ENCODE measurements around the gene GBA3.

- TF ChIP-seq, protein P1, sequence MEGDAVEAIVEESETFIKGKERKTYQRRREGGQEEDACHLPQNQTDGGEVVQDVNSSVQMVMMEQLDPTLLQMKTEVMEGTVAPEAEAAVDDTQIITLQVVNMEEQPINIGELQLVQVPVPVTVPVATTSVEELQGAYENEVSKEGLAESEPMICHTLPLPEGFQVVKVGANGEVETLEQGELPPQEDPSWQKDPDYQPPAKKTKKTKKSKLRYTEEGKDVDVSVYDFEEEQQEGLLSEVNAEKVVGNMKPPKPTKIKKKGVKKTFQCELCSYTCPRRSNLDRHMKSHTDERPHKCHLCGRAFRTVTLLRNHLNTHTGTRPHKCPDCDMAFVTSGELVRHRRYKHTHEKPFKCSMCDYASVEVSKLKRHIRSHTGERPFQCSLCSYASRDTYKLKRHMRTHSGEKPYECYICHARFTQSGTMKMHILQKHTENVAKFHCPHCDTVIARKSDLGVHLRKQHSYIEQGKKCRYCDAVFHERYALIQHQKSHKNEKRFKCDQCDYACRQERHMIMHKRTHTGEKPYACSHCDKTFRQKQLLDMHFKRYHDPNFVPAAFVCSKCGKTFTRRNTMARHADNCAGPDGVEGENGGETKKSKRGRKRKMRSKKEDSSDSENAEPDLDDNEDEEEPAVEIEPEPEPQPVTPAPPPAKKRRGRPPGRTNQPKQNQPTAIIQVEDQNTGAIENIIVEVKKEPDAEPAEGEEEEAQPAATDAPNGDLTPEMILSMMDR (IDR thresholded peaks at IDR 0.05) = no peak
- TF ChIP-seq POLR2A (IDR thresholded peaks at IDR 0.05) = no peak
Measured at GRCh38 chr4:22668301-22668700, 24.4 kb upstream of the GBA3 start.
